GM19193 (cell line): ENCODE results near the gene MAEA.

ENCODE experiments used
- POLR2A ChIP-seq: IDR thresholded peaks from 4 replicates; pipeline ENCODE4 v1.6.1; 2011; ENCODE audit not compliant: insufficient read depth, insufficient read length; ENCODE audit errors: extremely low read depth

The MAEA gene

DNA sequence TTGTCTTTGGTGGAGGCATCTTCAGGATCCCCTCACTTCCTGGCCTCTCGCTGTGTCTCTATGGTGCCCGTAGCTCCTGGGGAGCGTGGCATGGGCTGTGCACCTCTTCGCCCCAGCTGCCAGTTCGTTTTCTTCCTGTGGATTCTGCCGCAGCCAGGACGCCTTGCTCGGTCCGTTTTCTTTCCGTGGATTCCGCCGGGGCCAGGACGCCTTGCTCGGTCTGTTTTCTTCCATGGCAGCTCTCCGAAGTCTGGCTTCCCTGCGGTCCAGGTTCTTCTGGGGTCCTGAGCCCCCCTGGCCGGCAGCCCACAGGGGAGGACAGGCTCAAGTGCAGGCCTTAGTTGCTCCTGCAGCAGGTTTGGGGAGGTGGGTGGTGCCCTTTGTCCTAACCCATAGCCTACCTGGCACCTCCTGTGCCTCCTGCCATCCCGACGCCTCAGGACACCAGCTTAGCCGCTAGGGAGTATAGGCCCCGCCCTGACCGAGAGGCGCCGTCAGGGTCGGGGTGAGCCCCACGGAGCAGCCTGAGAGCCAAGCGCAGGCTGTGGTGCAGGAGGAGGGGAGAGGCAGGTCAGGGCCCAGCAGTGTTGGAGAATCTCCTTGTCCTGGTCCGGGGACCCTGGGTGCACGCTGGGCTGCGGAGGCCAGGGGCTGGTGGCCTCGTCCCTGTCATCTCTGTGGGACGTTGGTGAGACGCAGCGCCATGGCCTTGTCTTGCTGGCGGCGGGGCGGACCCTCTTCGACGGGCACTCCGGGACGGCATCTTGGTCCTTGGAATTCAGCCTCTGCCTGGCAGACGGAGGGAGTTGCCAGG lies 84.4 kb downstream of the MAEA start:
- no peak for TF ChIP-seq POLR2A

DNA sequence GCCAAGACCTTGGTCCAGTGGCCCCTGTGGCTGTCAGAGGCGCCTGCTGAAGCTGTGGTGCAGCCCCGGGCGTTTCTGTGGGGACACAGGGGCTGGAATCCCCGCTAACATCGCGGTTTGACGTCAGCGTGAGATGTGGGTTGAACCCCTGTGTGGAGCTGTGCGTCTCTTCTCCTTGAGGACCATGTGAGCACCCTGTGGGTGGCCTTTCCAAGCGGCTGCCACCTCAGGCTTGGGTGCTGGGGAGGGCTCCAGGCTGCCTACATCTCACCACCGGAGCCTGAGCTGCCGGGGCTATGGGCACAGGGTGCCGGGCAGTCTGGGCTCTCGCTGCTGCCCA lies 85.0 kb downstream of the MAEA start:
- no peak for TF ChIP-seq POLR2A

DNA sequence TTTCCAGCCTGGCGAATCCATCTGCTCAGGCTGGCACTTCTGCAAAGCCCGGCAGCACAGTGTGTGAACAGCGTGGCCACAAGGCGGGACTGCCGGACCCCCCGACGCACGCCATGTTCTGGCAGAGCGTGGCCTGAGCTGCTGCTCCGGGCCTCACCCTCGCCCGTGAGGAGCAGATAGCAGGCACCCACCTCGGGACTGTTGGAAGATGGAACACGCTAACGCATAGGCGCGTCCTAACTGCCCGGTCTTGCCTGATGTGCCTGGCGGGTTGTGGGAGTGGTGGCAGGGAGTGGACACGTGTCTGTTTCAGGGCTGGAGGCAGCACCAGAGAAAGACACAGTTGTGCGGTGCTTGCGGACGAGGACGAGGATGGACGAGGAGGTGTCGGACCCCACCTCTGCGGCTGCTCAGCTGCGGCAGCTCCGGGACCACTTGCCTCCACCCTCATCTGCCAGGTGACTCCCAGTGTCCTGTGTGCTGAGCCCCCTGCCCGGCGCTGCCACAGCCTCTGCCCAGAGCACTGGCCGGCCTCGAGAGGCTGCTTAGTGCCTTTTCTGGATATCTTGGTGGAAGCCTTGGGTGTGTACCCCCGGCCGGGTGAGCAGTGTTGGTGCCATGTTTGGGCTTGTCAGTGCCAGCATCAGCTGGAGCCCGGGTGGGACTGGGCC lies 85.5 kb downstream of the MAEA start:
- TF ChIP-seq POLR2A: no peak

DNA sequence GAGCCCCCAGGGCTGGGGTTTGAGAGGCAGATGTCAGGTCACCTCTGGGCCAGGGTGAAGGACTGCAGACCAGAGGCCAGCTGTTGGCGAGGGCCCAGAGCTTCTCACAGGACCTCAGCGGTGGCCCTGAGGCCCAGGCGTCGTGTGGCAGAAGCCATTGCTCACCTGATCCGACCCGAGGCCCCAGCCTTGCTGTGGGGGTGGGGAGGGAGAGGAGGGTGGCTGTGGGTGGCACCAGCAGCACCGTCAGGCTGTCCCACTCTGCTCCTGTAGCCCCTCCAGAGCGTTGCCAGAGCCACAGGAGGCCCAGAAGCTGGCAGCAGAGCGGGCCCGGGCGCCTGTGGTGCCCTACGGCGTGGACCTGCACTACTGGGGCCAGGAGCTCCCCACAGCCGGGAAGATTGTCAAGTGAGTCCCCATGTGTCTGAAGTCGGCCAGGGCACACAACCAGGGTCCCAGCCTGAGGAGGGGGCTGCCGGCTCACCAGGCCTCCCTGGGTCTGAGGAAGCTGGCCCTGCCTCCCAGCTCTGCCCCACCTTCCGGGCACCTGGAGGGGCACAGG lies 86.2 kb downstream of the MAEA start:
- TF ChIP-seq POLR2A: no peak

DNA sequence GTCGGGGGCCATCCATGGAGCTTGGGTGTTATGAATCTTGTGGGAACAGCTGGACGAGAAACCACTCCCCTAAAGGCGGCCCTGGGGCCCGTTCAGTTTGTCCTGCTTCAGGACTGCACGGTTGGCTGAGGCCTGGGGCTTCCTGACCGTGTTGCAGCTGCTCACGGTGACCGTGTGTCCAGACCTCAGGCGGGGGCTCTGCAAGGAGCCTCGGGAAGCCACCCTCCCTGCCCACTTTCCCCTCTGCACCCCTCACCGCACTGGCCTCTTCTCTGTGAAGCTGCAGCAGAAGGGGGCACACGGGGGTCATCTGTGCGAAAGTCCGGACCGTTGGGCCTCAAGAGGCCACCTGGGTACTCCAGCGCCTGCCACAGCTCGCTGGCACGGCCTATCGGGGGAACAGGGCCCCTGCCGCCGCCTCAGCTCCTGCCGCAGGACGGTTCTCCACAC lies 86.7 kb downstream of the MAEA start:
- no peak for TF ChIP-seq POLR2A

DNA sequence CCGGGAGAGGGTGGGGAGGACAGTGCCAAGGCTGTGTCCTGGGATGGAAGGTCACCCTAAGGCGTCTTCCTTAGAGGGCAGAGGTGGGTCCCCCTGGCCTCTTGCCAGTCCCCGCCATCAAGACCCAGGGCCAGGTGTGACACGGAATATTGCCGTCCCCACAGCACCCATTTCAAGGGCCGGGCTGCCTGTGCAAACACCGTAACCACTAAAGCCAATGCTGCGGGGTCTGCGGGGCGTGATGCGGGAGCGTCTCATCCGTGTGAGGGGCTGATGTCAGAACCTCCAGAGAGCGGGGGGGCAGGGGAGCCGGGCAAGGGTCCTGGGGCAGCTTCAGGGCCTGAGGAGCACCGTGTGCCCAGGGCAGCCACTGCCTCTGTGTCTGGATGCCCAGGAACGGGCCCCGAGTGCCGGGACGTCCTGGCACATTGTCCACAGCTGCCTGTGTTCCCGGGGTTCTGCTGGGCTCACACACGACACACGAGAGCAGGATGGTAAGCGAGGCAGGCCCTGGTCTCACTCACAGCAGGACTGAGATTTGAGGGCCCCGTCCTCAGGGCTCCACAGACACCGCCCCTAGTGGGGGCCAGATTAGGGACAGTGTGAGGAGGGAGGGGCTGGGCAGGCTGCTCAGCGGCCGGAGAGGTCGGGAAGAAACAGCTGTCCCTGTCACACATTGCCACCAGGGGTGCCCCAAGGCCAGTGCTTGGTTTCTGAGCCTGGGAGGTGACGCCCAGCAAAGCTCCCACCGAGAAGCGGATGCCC lies 87.3 kb downstream of the MAEA start:
- no peak for TF ChIP-seq POLR2A

DNA sequence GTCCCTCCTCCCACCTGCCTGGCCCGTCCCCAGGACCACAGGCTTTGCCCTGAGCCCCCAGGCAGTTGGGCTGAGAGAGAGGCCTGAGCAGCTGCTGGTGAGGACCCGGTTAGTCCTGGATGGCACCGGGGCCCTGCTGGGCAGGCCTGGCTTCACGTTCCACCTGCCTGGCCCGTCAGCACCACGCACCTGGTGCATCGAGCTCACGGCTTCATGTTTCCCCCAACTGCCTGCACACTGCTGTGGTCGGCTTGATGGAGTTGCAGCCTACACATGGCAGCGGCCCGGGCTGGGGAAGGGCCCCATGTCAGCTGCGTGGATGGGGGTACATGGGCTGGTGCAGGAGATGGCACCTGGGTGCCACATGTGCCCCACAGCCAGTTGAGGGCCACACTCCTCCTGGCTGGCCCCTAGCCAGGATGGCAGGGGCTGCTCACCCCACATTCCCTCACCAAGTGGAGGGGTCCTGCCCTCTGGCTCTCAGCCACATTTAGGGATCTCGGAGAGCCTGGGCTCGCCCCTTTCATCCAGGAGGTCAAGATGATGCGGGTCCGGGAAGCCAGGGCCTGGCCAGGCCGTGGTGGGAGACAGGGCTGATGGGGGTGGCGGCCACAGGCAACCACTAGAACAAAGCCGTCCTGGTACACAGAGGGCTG lies 88.0 kb downstream of the MAEA start:
- TF ChIP-seq POLR2A: no peak

DNA sequence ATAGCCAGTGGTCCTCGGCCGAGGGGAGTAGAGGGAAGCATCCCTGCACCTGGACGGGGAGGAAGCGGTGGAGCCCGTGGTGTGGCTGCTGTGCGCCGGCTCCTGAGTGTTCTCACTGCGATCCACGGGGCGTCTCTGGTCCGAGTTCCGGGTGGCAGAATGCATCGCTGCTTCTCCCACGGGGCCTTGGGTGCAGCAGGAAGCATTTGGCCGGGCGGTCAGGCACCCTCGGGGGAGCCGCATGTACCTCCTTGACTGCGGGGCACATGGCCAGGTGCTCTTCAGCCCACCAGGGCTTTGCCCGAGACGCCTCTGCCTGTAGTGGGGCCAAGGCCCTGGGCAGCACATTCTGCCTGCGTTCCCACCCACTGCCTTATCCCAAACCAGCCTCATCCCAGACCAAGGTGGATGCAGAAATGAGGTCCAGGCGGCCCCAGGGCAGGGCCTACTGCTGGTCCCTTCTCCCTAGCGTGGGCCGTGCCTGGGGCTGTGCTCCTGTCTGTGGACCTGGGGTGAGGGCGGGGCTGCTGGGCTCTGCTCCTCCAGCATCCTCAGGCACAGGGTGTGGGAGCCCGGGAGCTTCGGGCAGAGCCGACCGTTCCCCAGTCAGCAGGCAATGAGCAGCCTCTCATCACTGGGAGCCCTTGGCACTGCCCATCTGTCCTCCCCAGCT lies 89.0 kb downstream of the MAEA start:
- TF ChIP-seq POLR2A: no peak

DNA sequence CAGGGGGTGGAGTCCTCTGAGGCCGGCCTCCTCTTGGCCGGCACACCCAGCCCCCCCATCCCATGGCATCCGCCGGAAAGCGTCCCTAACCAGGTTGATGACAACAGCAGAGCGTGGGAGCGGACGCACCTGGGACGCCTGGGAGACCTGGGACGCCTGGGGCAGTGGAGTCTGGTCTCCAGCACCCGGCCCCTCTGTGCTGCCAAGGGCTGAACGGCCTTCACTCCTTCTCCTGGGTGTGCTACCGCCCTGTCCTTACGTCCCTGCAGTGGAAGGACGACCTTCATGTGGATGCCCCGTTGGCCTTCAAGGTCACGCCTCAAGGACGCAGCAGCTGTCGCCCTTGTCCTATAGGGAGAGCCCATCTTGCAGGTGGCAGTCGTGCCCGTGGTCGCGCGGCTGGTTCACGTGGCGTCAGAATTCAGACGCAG lies 89.7 kb downstream of the MAEA start:
- TF ChIP-seq POLR2A: no peak

DNA sequence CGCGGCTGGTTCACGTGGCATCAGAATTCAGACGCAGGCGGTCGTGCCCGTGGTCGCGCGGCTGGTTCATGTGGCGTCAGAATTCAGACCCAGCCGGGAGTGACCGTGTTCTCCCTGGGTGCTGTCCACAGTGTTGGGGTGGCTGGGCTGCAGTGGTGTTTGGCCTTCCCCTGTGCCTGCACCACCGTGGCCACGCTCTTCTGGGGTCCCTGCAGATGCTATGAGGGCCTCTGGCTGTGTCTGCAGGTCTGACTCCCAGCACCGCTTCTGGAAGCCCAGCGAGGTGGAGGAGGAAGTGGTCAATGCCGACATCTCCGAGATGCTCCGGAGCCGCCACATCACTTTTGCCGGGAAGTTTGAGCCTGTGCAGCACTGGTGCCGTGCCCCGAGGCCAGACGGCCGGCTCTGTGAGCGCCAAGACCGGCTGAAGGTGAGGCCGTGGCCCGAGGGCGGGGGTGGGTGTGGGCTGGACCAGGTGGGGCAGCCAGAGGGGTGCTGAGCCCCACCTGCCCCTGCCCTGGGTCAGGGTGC lies 90.2 kb downstream of the MAEA start:
- TF ChIP-seq POLR2A: no peak

DNA sequence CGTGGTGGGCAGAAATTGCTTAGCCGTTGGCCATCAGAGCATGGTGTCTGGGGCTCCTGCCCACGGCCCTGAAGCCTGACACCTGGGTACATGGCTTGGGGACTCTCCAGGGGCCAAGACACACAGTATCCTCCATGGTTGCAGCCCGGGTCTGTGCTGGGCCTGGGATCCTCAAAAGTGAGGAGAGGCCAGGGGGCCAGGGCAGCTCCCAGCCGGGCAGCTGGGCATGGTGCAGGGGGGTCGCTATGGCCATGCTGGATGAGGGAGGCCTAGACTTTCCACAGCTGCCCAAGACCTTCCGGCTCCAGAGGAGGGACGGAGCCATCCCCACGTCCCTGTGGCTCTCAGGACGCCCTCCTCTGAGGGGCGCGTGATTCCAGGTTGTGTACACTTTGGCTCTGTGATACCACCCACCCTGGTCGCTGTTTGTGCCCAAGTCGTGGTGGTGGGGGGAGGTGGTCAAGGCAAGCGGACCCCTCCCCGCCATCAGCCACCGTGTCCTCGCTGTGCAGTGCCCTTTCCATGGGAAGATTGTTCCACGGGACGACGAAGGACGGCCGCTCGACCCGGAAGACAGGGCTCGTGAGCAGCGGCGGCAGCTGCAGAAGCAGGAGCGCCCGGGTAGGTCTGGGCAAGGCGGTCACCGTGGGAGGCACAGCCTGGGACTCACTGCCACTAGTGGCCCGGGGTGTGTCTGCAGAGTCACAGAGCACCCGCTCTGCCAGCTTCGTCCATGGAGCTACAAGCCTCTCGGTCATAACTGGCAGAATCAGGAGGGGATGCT lies 90.9 kb downstream of the MAEA start:
- no peak for TF ChIP-seq POLR2A

DNA sequence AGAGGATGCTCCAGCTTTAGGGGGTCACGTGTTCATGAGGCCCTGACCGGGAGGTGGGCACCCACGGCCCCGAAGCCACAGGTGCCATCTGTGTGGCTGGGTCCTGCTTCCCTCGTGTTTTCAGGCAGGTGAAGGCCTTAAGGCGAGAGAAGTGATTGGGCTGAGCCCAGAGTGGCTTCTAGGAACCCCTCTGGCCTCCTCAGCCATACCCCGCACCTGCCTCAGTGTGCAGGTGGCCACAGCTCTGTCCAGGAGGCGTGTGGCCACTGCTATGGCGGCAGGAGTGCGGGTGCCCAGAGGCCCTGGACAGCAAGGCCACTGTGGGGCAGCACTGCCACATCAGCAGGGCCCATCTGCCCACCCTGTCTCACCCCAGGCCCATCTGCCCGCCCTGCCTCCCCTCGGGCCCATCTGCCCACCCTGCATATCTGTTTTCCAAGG lies 91.5 kb downstream of the MAEA start:
- TF ChIP-seq POLR2A: no peak

DNA sequence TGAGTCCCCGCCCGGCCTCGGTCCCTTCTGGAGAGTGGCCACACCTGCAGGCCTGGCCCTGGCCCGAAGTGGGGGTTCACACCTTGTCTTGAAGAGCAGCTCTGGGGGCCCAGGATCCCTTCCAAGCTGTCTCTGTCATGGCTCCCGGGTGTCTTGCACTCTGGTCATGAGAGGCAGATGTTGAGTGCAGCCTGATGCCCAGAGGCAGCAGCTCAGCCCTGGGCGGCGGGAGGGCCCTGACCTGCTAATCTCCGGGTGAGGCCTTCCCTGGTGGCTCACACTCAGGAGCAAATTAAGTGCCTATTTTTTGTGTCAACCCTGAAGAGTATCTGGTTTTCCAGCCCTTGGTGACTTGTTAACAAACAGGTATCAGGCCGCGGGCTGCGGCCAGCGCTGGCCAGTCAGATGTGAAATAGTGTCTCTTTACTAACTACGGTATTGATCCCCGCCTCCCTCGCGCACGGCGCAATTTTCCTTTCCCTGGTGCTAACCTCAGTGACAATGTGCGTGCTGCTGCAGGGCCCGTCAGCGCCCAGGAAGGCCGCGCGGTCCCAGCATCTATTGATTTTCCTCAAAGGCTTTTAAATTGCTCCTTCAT lies 92.4 kb downstream of the MAEA start:
- TF ChIP-seq POLR2A: no peak
